Panc1 (cell line): Measurements from ENCODE around the gene BCL2L2. TPM values are rescaled to one million over a fixed set of nuclear protein-coding genes. Genes with fewer than 3 reads are reported as not detected.
"Not testable (repeated sequence)": the region's sequence is repeated elsewhere in the genome, so short reads cannot be mapped to it uniquely, and the experiment has no call there.

ENCODE experiments used
- ATAC-seq: fragments of 200-7000 bp; cut with Tn5 transposase; 2 replicates; pipeline ENCODE4 v1.9.1; 2020; ENCODE audit warnings: mild to moderate bottlenecking, moderate library complexity
- BruUV-seq: library from RNA; stranded (reverse); fragments of 400-500 nt; replicated peaks from 2 replicates; lab custom pipeline; 2021; lab: Mats Ljungman, UMichigan
- CTCF ChIA-PET: fragments of 300-600 bp; sonication (Branson Sonifier 250); formaldehyde crosslinking; loops from one replicate; lab custom pipeline; 2022; ENCODE audit warnings: antibody characterized with exemption; lab: Charles Lee
- POLR2A ChIA-PET: fragments of 300-600 bp; sonication (Branson Sonifier 250); formaldehyde crosslinking; loops from one replicate; lab custom pipeline; 2022; ENCODE audit warnings: antibody characterized with exemption; lab: Charles Lee
- DNase-seq: peaks from one replicate; pipeline ENCODE4 v3.0.0-alpha.2; 2010; ENCODE audit warnings: low read depth, low spot score
- H3K27ac ChIP-seq: 2 replicates; pipeline ENCODE4 v1.5.1; 2011; ENCODE audit warnings: mild to moderate bottlenecking, low read length, inconsistent platforms
- H3K27me3 ChIP-seq: fragments of 200-500 bp; sonication (Bioruptor generic); 2 replicates; pipeline ENCODE4 v1.6.0; 2014; ENCODE audit warnings: low read length, inconsistent platforms; ENCODE audit not compliant: control insufficient read depth, insufficient read depth
- H3K36me3 ChIP-seq: fragments of 200-500 bp; sonication (Bioruptor generic); 2 replicates; pipeline ENCODE4 v1.5.1; 2014; ENCODE audit warnings: inconsistent platforms, mild to moderate bottlenecking, low read length, moderate library complexity; ENCODE audit not compliant: control insufficient read depth, insufficient read depth
- H3K4me1 ChIP-seq: 2 replicates; pipeline ENCODE4 v1.5.1; 2011; ENCODE audit warnings: inconsistent platforms, mild to moderate bottlenecking, low read length, moderate library complexity; ENCODE audit not compliant: control insufficient read depth, insufficient read depth
- H3K4me3 ChIP-seq, 2 experiments: 2 replicates each; pipeline ENCODE4 v1.5.1; 2011 to 2012; ENCODE audit warnings: low read depth in 2 of 2, low read length in 2 of 2, mild to moderate bottlenecking in 2 of 2, inconsistent platforms in 1 of 2, moderate library complexity in 1 of 2
- H3K9me3 ChIP-seq: fragments of 200-500 bp; sonication (Bioruptor generic); 2 replicates; pipeline ENCODE4 v1.5.1; 2014; ENCODE audit warnings: low read depth, mild to moderate bottlenecking, inconsistent platforms, low read length, moderate library complexity; ENCODE audit not compliant: control insufficient read depth, insufficient read depth
- CTCF ChIP-seq: fragments of 450-650 bp; IDR thresholded peaks from 2 replicates; pipeline ENCODE4 v1.5.1; 2017; ENCODE audit warnings: mild to moderate bottlenecking
- POLR2AphosphoS5 ChIP-seq: IDR thresholded peaks from 2 replicates; pipeline ENCODE4 v1.6.1; 2012; ENCODE audit warnings: mild to moderate bottlenecking, low read depth, low read length, moderate library complexity
- REST ChIP-seq, 2 experiments: IDR thresholded peaks; 2 replicates each; pipeline ENCODE4 v1.6.1; 2011 to 2012; ENCODE audit warnings: low read depth in 2 of 2, control low read depth in 1 of 2, low read length in 1 of 2, mild to moderate bottlenecking in 1 of 2, moderate library complexity in 1 of 2; ENCODE audit not compliant: insufficient read depth in 1 of 2
- SIN3A ChIP-seq: IDR thresholded peaks from 2 replicates; pipeline ENCODE4 v1.6.1; 2012; ENCODE audit warnings: low read depth, mild to moderate bottlenecking, low read length, moderate library complexity, borderline replicate concordance; ENCODE audit not compliant: insufficient read depth
- TCF7L2 ChIP-seq: IDR thresholded peaks from 2 replicates; pipeline ENCODE4 v1.6.1; 2011; ENCODE audit warnings: mild to moderate bottlenecking, low read depth, low read length, inconsistent platforms
- in situ Hi-C: cut with HindIII; loops from 2 replicates; pipeline ENCODE4 v1.10.0; 2016; ENCODE audit warnings: low sequenced_read_pairs, low pct_unique_long_range_greater_than_20kb
- intact Hi-C: fragments of 100-400 bp; cut with micrococcal nuclease; formaldehyde crosslinking; loops from one replicate; pipeline ENCODE4 v1.10.0; 2022; ENCODE audit not compliant: unreplicated experiment
- total RNA-seq: library from RNA; stranded (reverse); gene quantifications from one replicate; pipeline ENCODE4 v1.2.1, GENCODE V29; 2021; ENCODE audit not compliant: unreplicated experiment

The BCL2L2 gene
- total RNA-seq, 1 experiment from 2014 or later = 18.9 TPM

GRCh38 chr14:23324993-23325392 lies 18.4 kb downstream of the BCL2L2 start:
- ATAC-seq (no peak), DNase-seq (no peak)
- intact Hi-C loops (loop anchor here (5.0 to 10.0 kb wide), 3 partner anchors 57 to 230 kb away; partner anchors contain the start of genes THTPA and ZFHX2), in situ Hi-C loops (no loop called here)
- TF ChIP-seq SIN3A (no peak), POLR2AphosphoS5 (no peak), TCF7L2 (no peak), REST (IDR thresholded peaks at IDR 0.05; ENCODE audit: insufficient read depth in 1 of 2, low read depth in 2 of 2, low read length in 1 of 2) (no peak), CTCF (no peak)
- H3K4me1 ChIP-seq = peaks cover 7% of the 10 kb centered on the region
- CTCF ChIA-PET = interaction anchor here (0.6 kb wide), 1 partner anchor 52 kb away, joined by 5 read pairs; no protein-coding TSS in a partner anchor
- no peaks in the 10 kb centered on the region for H3K27me3 ChIP-seq
- H3K9me3 ChIP-seq = no peaks in the 10 kb centered on the region
- POLR2A ChIA-PET = no interaction called here
- no peak overlapping the region for H3K27ac ChIP-seq
- H3K36me3 ChIP-seq = peaks cover 21% of the 10 kb centered on the region
- H3K4me3 ChIP-seq = no peak overlapping the region
- no TSS peak for BruUV-seq

GRCh38 chr14:23325746-23326145 lies 19.1 kb downstream of the BCL2L2 start:
- BruUV-seq, ATAC-seq, DNase-seq, H3K4me1 ChIP-seq, POLR2A ChIA-PET, in situ Hi-C loops, H3K9me3 ChIP-seq, H3K4me3 ChIP-seq, H3K27me3 ChIP-seq, H3K27ac ChIP-seq, CTCF ChIA-PET: not testable (repeated sequence)
- intact Hi-C loops = loop anchor here (5.0 to 10.0 kb wide), 3 partner anchors 57 to 229 kb away; partner anchors contain the start of genes THTPA and ZFHX2
- H3K36me3 ChIP-seq = peaks cover 21% of the 10 kb centered on the region
